Bronchial epithelial cell (primary cell): Measurements from ENCODE around the gene ELOVL6. TPM values are rescaled to one million over a fixed set of nuclear protein-coding genes. Genes with fewer than 3 reads are reported as not detected.

Experiments
- DNase-seq: peaks from one replicate; pipeline ENCODE4 v3.0.0-alpha.2; 2010; ENCODE audit warnings: low read depth
- FAIRE-seq: peaks from 2 replicates; lab custom pipeline; 2011; peaks lifted over from hg19 to GRCh38; lab: Jason Lieb, UNC
- H3K27me3 ChIP-seq: 2 replicates; pipeline ENCODE4 v1.5.1; 2011; ENCODE audit warnings: low read length; ENCODE audit not compliant: control insufficient read depth, insufficient read depth
- H3K36me3 ChIP-seq: 2 replicates; pipeline ENCODE4 v1.5.1; 2011; ENCODE audit warnings: low read length; ENCODE audit not compliant: control insufficient read depth, insufficient read depth
- H3K4me3 ChIP-seq: 2 replicates; pipeline ENCODE4 v1.5.1; 2011; ENCODE audit warnings: mild to moderate bottlenecking, low read depth, low read length, control low read depth
- CTCF ChIP-seq: IDR thresholded peaks from 2 replicates; pipeline ENCODE4 v1.5.1; 2011; ENCODE audit warnings: mild to moderate bottlenecking, moderate library complexity, low read length, control low read depth, inconsistent platforms; ENCODE audit not compliant: insufficient read depth, severe bottlenecking
- total RNA-seq: library from RNA; depleted of rRNA; stranded (reverse); fragments of >200 nt; gene quantifications from 2 replicates; pipeline ENCODE4 v1.2.1, GENCODE V29; 2014

Gene ELOVL6
- total RNA-seq, 1 donor from 2014 or later = 6.8 TPM

- DNase-seq (no peak), FAIRE-seq (no peak)
- TF ChIP-seq CTCF = no peak
- no peak overlapping the region for H3K4me3 ChIP-seq
- no peaks in the 10 kb centered on the region for H3K27me3 ChIP-seq
- H3K36me3 ChIP-seq = no peaks in the 10 kb centered on the region
These were observed 134.1 kb downstream of the ELOVL6 start for GRCh38 chr4:110064295-110064694.

GRCh38 chr4:110062166-110062565 lies 136.2 kb downstream of the ELOVL6 start:
- TF ChIP-seq CTCF = no peak
- H3K36me3 ChIP-seq = no peaks in the 10 kb centered on the region
- FAIRE-seq (peak; percentile 75), DNase-seq (no peak)
- no peak overlapping the region for H3K4me3 ChIP-seq
- no peaks in the 10 kb centered on the region for H3K27me3 ChIP-seq

DNA sequence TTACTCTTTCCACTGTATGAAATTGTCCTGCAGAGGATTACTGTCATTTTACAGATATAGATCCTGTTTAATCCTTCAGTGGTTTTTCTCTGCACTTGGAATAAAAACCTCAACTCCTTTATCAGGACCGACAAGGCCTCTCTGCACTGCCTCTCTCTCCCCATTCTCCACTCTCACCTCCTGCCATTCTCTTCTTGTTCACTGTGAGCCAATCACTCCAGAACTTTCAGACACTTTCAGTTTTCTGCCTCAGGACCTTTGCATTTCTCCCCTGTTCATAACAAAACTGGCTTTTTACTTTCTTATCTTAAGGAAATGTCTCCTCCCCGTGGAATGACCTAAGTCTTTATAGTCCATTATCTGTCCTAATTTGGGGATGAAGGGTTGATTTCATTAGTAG lies 137.3 kb downstream of the ELOVL6 start:
- DNase-seq (no peak), FAIRE-seq (no peak)
- Histone ChIP-seq H3K36me3 (no peaks in the 10 kb centered on the region), H3K4me3 (no peak overlapping the region), H3K27me3 (no peaks in the 10 kb centered on the region)
- TF ChIP-seq CTCF = no peak

DNA sequence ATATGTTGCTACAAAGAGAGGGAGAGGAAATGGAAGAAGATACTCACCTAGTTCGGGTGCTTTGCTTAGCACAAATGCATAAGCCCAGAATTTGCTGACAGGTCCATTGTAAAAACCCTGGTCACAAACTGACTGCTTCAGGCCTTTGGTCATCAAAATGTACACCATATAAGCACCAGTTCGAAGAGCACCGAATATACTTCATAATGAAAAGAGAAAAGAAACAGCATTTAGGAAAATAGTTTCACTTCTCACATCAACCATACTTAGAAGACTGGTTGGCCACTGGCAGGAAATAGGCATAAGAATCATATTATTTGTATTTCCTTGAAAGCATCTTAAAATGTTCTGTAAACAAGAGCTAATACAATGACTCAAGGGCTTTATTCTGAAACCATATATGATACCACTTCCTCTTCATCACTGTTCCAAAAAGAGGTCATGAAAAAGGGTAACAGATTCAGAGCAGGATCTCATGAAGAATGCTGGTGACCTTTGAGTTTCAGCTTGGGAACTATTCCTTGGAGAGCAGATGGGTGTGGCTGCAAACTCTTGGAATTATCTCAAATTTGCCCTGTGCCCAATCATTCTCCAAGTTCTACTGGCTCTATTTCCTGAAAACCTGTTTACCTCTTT lies 138.7 kb downstream of the ELOVL6 start:
- TF ChIP-seq CTCF = no peak
- Histone ChIP-seq H3K4me3 (no peak overlapping the region), H3K36me3 (no peaks in the 10 kb centered on the region), H3K27me3 (no peaks in the 10 kb centered on the region)
- peak; percentile 58 for FAIRE-seq
- DNase-seq = peak; percentile 58

GRCh38 chr4:110058677-110059076 lies 139.7 kb downstream of the ELOVL6 start:
- H3K27me3 ChIP-seq = no peaks in the 10 kb centered on the region
- no peak overlapping the region for H3K4me3 ChIP-seq
- FAIRE-seq (no peak), DNase-seq (peak; percentile 74)
- TF ChIP-seq CTCF = no peak
- no peaks in the 10 kb centered on the region for H3K36me3 ChIP-seq

- peaks cover 3% of the 10 kb centered on the region for H3K36me3 ChIP-seq
- DNase-seq = peak; percentile 15
- TF ChIP-seq CTCF = no peak
These were observed 143.2 kb downstream of the ELOVL6 start for GRCh38 chr4:110055158-110055768.

More at GRCh38 chr4:110055158-110055768, 143.2 kb downstream of the ELOVL6 start:
- Histone ChIP-seq H3K27me3 (no peaks in the 10 kb centered on the region), H3K4me3 (no peak overlapping the region)
- peak; percentile 13 for FAIRE-seq
